ENCODE results near the gene ESYT3. TPM values are rescaled to one million over a fixed set of nuclear protein-coding genes. Genes with fewer than 3 reads are reported as not detected.

ESYT3 gene
- total RNA-seq, 1 donor from 2014 or later: 1.8 TPM

GRCh38 chr3:138397983-138398382 lies 36.4 kb upstream of the ESYT3 start:
- Mint-ChIP-seq H3K27me3 (peaks cover 27% of the 10 kb centered on the region), H3K4me3 (ENCODE audit: low read depth) (no peak overlapping the region), H3K9me3 (ENCODE audit: low read depth) (no peaks in the 10 kb centered on the region), H3K36me3 (ENCODE audit: insufficient read depth) (peaks cover 15% of the 10 kb centered on the region), H3K4me1 (ENCODE audit: low read depth) (peaks cover 12% of the 10 kb centered on the region), H3K27ac (no peak overlapping the region)
- no peak for TF ChIP-seq CTCF (IDR thresholded peaks at IDR 0.05; ENCODE audit: unreplicated experiment)
- no peak for DNase-seq (ENCODE audit: low spot score, unreplicated experiment)

GRCh38 chr3:138398791-138399575 lies 35.4 kb upstream of the ESYT3 start:
- DNase-seq (ENCODE audit: low spot score, unreplicated experiment): no peak
- peaks cover 22% of the 10 kb centered on the region for H3K36me3 Mint-ChIP-seq (ENCODE audit: insufficient read depth)
- TF ChIP-seq CTCF (IDR thresholded peaks at IDR 0.05; ENCODE audit: unreplicated experiment): no peak
- no peak overlapping the region for H3K4me3 Mint-ChIP-seq (ENCODE audit: low read depth)
- peaks cover 12% of the 10 kb centered on the region for H3K4me1 Mint-ChIP-seq (ENCODE audit: low read depth)
- H3K27ac Mint-ChIP-seq: no peak overlapping the region
- no peaks in the 10 kb centered on the region for H3K9me3 Mint-ChIP-seq (ENCODE audit: low read depth)
- peaks cover 27% of the 10 kb centered on the region for H3K27me3 Mint-ChIP-seq

GRCh38 chr3:138399766-138400165 lies 34.6 kb upstream of the ESYT3 start:
- Mint-ChIP-seq H3K27me3 (peaks cover 23% of the 10 kb centered on the region), H3K4me3 (ENCODE audit: low read depth) (no peak overlapping the region), H3K4me1 (ENCODE audit: low read depth) (peaks cover 12% of the 10 kb centered on the region), H3K36me3 (ENCODE audit: insufficient read depth) (peaks cover 27% of the 10 kb centered on the region), H3K27ac (no peak overlapping the region), H3K9me3 (ENCODE audit: low read depth) (no peaks in the 10 kb centered on the region)
- no peak for DNase-seq (ENCODE audit: low spot score, unreplicated experiment)
- no peak for TF ChIP-seq CTCF (IDR thresholded peaks at IDR 0.05; ENCODE audit: unreplicated experiment)

GRCh38 chr3:138400651-138401070 lies 33.8 kb upstream of the ESYT3 start:
- Mint-ChIP-seq H3K27me3 (peaks cover 18% of the 10 kb centered on the region), H3K27ac (no peak overlapping the region), H3K4me1 (ENCODE audit: low read depth) (peaks cover 12% of the 10 kb centered on the region), H3K9me3 (ENCODE audit: low read depth) (no peaks in the 10 kb centered on the region), H3K4me3 (ENCODE audit: low read depth) (no peak overlapping the region), H3K36me3 (ENCODE audit: insufficient read depth) (peaks cover 30% of the 10 kb centered on the region)
- no peak for TF ChIP-seq CTCF (IDR thresholded peaks at IDR 0.05; ENCODE audit: unreplicated experiment)
- no peak for DNase-seq (ENCODE audit: low spot score, unreplicated experiment)

- Mint-ChIP-seq H3K9me3 (ENCODE audit: low read depth) (no peaks in the 10 kb centered on the region), H3K27ac (no peak overlapping the region), H3K4me1 (ENCODE audit: low read depth) (peaks cover 12% of the 10 kb centered on the region), H3K36me3 (ENCODE audit: insufficient read depth) (peaks cover 30% of the 10 kb centered on the region), H3K27me3 (peaks cover 12% of the 10 kb centered on the region), H3K4me3 (ENCODE audit: low read depth) (no peak overlapping the region)
- TF ChIP-seq CTCF (IDR thresholded peaks at IDR 0.05; ENCODE audit: unreplicated experiment): no peak
- no peak for DNase-seq (ENCODE audit: low spot score, unreplicated experiment)
Measured at GRCh38 chr3:138401834-138402233, 32.6 kb upstream of the ESYT3 start.
